Naive B cell (primary cell): ENCODE measurements around the gene KCNJ9. TPM values are rescaled to one million over a fixed set of nuclear protein-coding genes. Genes with fewer than 3 reads are reported as not detected.
"Not testable (repeated sequence)": the region's sequence is repeated elsewhere in the genome, so short reads cannot be mapped to it uniquely, and the experiment has no call there.

Source experiments
- ATAC-seq, 2 donors: fragments of 150-1000 bp; cut with Tn5 transposase; 2 replicates each; pipeline ENCODE4 v1.10.0; 2021; ENCODE audit warnings: low read depth in 2 of 2, mild to moderate bottlenecking in 2 of 2, moderate library complexity in 2 of 2
- DNase-seq: peaks from one replicate; pipeline ENCODE4 v3.0.0; 2022
- H3K27ac Mint-ChIP-seq, 6 donors: one replicate each; pipeline ENCODE4 v1.8.0; 2020 to 2022; ENCODE audit warnings: mild to moderate bottlenecking in 6 of 6, mixed read lengths in 6 of 6, moderate library complexity in 5 of 6, inconsistent platforms in 2 of 6
- H3K27me3 Mint-ChIP-seq, 3 donors: one replicate each; pipeline ENCODE4 v1.8.0; 2021 to 2022; ENCODE audit warnings: mixed read lengths in 3 of 3, mild to moderate bottlenecking in 1 of 3
- H3K36me3 Mint-ChIP-seq, 2 donors: one replicate each; pipeline ENCODE4 v1.8.0; 2020 to 2022; ENCODE audit warnings: mixed read lengths in 2 of 2, inconsistent platforms in 1 of 2, mild to moderate bottlenecking in 1 of 2
- H3K4me1 Mint-ChIP-seq, 3 donors: one replicate each; pipeline ENCODE4 v1.8.0; 2020 to 2022; ENCODE audit warnings: mixed read lengths in 3 of 3, inconsistent platforms in 1 of 3, mild to moderate bottlenecking in 1 of 3, moderate library complexity in 1 of 3
- H3K4me3 Mint-ChIP-seq, 8 donors: one replicate each; pipeline ENCODE4 v1.8.0; 2020 to 2022; ENCODE audit warnings: mild to moderate bottlenecking in 8 of 8, mixed read lengths in 8 of 8, moderate library complexity in 8 of 8, inconsistent platforms in 2 of 8
- H3K9me3 Mint-ChIP-seq, 7 donors: one replicate each; pipeline ENCODE4 v1.8.0; 2020 to 2022; ENCODE audit warnings: mixed read lengths in 7 of 7, mild to moderate bottlenecking in 5 of 7, inconsistent platforms in 2 of 7, moderate library complexity in 1 of 7
- polyA plus RNA-seq, 6 donors: library from polyadenylated mRNA; unstranded; fragments of 300-500 nt; fragmentation: Illumina TruSeq; gene quantifications; one replicate each; pipeline ENCODE4 v1.2.3, GENCODE V29; 2021; ENCODE audit warnings: low read depth in 6 of 6

Gene KCNJ9
- polyA plus RNA-seq, 6 donors from 2014 or later, result 0.08 TPM; not detected in 5

DNA sequence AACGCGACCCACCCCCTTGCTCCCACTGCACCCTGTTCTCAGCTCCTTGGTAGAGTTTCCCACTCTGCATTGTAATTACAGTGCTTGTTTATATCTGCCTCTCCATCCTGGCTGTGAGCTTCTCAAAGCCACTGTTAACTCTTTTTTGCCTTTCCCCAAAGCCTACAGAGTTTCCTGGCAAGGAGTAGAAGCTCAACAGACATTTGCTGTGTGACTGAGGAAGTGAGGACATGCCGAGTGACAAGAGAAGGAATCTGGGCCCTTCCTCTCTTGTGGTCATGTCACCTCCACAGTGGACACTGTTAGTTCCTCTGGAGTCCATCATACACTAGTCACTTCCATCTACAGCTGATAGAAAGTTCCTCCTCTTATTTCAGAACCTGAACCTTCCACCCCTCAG is 23.1 kb downstream of the KCNJ9 start:
- Mint-ChIP-seq H3K9me3 (peaks cover 0 to 1% (median 0%) of the 10 kb centered on the region in 7 donors), H3K27me3 (peaks cover 5 to 23% (median 22%) of the 10 kb centered on the region in 3 donors), H3K36me3 (no peaks in the 10 kb centered on the region), H3K27ac (peak overlapping the region in 1 of 6 donors; percentile 52), H3K4me1 (peaks cover 16 to 20% (median 19%) of the 10 kb centered on the region in 3 donors), H3K4me3 (no peak overlapping the region)
- no peak for ATAC-seq
- DNase-seq, result no peak

DNA sequence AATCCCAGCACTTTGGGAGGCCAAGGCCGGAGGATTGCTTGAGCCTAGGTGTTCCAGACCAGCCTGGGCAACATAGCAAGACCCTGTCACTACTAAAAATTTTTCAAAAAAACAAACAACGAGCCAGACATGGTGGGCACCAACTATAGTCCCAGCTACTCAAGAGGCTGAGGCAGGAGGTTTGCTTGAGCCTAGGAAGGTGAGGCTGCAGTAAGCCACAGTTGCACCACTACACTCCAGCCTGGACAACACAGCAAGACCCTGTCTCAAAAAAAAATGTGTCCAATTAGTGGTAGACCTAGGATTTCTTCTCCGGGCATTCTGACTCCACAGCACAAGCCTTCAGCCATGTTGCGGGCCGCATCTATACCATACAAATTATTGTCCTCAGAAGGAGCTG is 23.8 kb downstream of the KCNJ9 start:
- Mint-ChIP-seq H3K27me3 (peaks cover 5 to 25% (median 23%) of the 10 kb centered on the region in 3 donors), H3K4me3 (no peak overlapping the region), H3K27ac (no peak overlapping the region), H3K36me3 (no peaks in the 10 kb centered on the region), H3K4me1 (peaks cover 12 to 16% (median 14%) of the 10 kb centered on the region in 3 donors), H3K9me3 (peaks cover 0 to 1% (median 0%) of the 10 kb centered on the region in 7 donors)
- DNase-seq, result no peak
- no peak for ATAC-seq

DNA sequence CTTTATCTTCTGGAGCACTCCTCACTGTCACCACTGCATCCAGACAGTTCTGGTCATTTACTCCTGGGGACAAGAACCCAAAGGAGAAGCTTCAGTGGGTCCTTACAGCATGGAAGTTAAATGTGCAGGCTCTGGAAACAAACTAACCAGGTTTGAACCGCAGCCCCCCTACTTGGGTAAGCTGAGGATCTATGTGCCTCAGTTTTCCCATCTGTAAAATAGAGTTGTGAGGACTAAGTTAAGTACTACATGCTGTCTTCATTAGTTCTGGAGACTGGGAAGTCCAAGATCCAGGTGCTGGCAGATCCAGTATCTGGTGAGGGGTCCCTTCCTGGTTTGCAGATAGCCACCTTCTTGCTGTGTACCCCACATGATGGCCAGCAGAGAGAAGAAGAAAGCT is 26.2 kb downstream of the KCNJ9 start:
- peaks cover 8 to 32% (median 30%) of the 10 kb centered on the region in 3 donors for H3K27me3 Mint-ChIP-seq
- H3K4me3 Mint-ChIP-seq, result no peak overlapping the region
- H3K27ac Mint-ChIP-seq, result peak overlapping the region in 2 of 6 donors; percentile 15 to 56
- ATAC-seq, result no peak
- H3K36me3 Mint-ChIP-seq, result no peaks in the 10 kb centered on the region
- peaks cover 0 to 4% (median 0%) of the 10 kb centered on the region in 3 donors for H3K4me1 Mint-ChIP-seq
- peaks cover 0 to 1% (median 0%) of the 10 kb centered on the region in 7 donors for H3K9me3 Mint-ChIP-seq
- no peak for DNase-seq

DNA sequence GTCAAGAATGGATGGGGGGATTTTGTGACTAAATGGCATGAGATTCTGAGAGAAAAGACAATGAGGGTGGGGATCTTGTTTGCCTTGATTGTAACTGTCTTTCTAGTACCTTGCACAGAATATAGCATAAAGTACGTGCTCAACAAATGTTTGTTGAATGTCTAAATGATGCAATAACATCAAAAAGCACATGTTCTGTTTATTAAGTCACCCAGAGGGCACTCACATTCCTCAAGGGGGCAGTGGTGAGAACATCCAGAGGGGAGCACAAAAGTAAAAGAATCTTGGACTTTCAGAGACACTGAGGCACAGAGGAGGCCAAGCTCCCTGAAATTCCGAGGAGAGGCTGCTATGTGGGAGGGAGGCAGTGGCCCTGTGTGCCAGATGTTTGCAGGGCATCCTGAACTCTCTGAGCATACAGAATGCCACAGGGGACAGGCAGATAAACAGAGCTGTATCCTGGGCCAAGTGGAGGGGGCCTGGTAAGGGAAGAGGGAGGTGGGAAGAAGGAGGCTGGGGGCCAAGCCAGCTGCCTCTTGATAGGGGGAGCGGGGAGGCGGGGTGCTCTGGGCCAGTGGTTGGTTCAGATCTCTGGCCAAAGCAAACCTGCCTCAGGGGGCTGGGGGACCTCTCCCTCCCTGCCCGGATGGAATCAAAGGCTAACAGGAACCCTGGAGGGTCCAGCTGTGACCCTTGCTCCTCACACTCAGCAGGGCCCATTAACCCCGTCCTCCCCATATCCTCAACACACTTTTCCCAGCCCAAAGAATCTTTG is 27.7 kb downstream of the KCNJ9 start:
- Mint-ChIP-seq H3K27ac (peak overlapping the region in 1 of 6 donors; percentile 64), H3K27me3 (peaks cover 15 to 41% (median 35%) of the 10 kb centered on the region in 3 donors), H3K4me3 (no peak overlapping the region), H3K36me3 (no peaks in the 10 kb centered on the region), H3K9me3 (peaks cover 0 to 1% (median 0%) of the 10 kb centered on the region in 7 donors), H3K4me1 (peaks cover 0 to 4% (median 0%) of the 10 kb centered on the region in 3 donors)
- no peak for DNase-seq
- ATAC-seq, result peak; percentile 43 to 54

DNA sequence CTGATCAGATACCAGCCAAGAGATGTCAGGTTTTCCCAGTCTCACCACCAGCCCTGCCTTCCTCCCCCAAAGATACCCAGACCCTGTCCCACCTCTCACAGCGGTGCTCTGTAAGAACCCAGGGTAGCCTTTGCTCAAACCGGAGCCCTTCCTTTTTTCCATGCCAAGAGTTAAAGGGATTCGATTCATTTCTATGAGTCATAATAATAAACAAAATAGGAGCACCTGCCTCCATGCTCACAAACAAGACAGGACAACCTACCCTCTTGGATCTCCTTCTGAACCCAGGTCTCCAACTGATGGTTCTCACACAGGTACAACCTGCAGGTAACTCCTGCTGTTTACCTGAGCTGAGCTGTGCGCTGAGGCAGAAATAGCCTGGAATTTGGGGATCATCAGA is 28.3 kb downstream of the KCNJ9 start:
- Mint-ChIP-seq H3K4me3 (no peak overlapping the region), H3K27me3 (peaks cover 15 to 45% (median 35%) of the 10 kb centered on the region in 3 donors), H3K4me1 (peaks cover 0 to 4% (median 0%) of the 10 kb centered on the region in 3 donors), H3K27ac (no peak overlapping the region), H3K36me3 (no peaks in the 10 kb centered on the region), H3K9me3 (peaks cover 0 to 1% (median 0%) of the 10 kb centered on the region in 7 donors)
- ATAC-seq (no peak), DNase-seq (no peak)

DNA sequence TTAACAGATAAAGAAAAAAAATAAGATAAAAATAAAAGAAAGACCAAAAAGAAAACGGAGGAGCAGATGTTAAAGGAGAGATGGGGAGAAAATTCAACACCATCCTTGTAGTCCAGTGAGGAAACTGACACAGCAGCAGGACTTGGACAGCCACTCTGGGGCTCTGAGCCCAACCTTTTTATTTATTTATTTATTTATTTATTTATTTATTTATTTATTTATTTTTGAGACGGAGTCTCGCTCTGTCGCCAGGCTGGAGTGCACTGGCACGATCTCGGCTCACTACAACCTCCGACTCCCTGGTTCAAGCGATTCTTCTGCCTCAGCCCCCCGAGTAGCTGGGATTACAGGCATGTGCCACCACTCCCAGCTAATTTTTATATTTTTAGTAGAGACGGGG is 30.1 kb downstream of the KCNJ9 start:
- DNase-seq, ATAC-seq, H3K36me3 Mint-ChIP-seq, H3K9me3 Mint-ChIP-seq, H3K4me1 Mint-ChIP-seq, H3K27ac Mint-ChIP-seq, H3K4me3 Mint-ChIP-seq: not testable (repeated sequence)
- peaks cover 15 to 60% (median 49%) of the 10 kb centered on the region in 3 donors for H3K27me3 Mint-ChIP-seq

DNA sequence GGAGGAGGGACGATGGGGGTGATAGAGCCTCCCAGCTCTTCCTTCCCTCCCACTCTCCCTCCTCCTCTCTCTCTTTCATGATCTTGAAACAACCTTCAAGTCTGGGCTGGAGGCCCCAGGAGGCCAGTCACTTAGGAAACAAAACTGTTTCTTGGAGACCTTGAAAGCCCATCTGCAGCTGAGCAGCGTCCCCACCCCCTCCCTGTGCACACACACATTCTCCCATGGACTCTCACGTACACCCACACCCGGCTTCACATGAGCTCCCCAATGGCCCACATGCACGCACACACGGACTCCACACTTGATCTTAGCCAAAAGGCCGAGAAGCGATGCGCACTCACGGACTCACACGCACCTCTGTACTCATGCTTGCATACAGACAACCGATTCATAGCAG is 31.0 kb downstream of the KCNJ9 start:
- Mint-ChIP-seq H3K4me1 (peaks cover 0 to 4% (median 0%) of the 10 kb centered on the region in 3 donors), H3K36me3 (no peaks in the 10 kb centered on the region), H3K4me3 (no peak overlapping the region), H3K27ac (no peak overlapping the region), H3K9me3 (peaks cover 0 to 1% (median 0%) of the 10 kb centered on the region in 7 donors), H3K27me3 (peaks cover 21 to 57% (median 47%) of the 10 kb centered on the region in 3 donors)
- ATAC-seq (no peak), DNase-seq (no peak)

DNA sequence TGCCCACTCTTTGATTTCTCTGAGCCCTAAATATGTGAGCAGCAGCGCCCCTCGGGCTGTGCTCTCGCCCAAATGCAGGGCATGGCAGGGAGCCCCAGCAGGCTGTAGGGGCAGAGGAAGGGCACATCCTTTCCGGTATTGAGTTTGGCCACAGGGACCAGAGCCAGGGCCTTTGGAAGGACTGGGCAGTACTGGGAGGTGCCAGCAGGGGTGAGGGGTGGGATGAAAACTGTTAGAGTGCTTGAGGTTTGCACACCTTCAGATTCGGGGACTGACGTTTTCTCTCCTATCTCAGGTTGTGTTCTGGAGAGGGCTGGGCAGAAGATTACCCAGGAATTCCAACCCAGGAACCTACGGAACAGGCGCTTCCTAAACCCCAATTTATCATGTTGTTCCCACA is 32.1 kb downstream of the KCNJ9 start:
- Mint-ChIP-seq H3K27ac (no peak overlapping the region), H3K36me3 (no peaks in the 10 kb centered on the region), H3K4me1 (peaks cover 0 to 4% (median 0%) of the 10 kb centered on the region in 3 donors), H3K9me3 (peaks cover 0 to 1% (median 0%) of the 10 kb centered on the region in 7 donors), H3K4me3 (no peak overlapping the region), H3K27me3 (peaks cover 21 to 61% (median 51%) of the 10 kb centered on the region in 3 donors)
- DNase-seq, result no peak
- ATAC-seq, result no peak

DNA sequence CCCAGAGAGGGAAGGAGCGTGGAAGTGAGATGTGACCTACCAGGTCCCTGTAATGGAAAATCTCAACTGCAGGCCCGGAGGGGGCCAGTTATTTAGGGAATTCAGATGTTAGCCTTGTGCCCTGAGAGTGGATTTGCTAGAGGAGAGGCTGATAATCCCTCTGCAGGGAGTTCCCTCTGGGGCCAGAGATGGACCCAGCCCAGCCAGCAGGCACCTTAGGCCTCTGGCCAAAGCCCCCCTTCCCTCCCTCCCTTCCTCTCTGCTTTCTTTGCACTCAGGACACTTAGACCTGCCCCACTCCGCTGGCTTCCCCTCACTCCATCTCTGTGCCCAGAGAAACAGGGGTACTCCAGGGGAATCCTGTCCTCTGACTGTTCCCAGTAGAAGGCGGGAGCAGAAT is 32.7 kb downstream of the KCNJ9 start:
- H3K4me1 Mint-ChIP-seq, result peaks cover 0 to under 1% (median 0%) of the 10 kb centered on the region in 3 donors
- ATAC-seq, result no peak
- no peaks in the 10 kb centered on the region for H3K9me3 Mint-ChIP-seq
- H3K36me3 Mint-ChIP-seq, result no peaks in the 10 kb centered on the region
- DNase-seq, result no peak
- H3K27me3 Mint-ChIP-seq, result peaks cover 16 to 58% (median 49%) of the 10 kb centered on the region in 3 donors
- H3K27ac Mint-ChIP-seq, result peak overlapping the region in 1 of 6 donors; percentile 12
- H3K4me3 Mint-ChIP-seq, result no peak overlapping the region

DNA sequence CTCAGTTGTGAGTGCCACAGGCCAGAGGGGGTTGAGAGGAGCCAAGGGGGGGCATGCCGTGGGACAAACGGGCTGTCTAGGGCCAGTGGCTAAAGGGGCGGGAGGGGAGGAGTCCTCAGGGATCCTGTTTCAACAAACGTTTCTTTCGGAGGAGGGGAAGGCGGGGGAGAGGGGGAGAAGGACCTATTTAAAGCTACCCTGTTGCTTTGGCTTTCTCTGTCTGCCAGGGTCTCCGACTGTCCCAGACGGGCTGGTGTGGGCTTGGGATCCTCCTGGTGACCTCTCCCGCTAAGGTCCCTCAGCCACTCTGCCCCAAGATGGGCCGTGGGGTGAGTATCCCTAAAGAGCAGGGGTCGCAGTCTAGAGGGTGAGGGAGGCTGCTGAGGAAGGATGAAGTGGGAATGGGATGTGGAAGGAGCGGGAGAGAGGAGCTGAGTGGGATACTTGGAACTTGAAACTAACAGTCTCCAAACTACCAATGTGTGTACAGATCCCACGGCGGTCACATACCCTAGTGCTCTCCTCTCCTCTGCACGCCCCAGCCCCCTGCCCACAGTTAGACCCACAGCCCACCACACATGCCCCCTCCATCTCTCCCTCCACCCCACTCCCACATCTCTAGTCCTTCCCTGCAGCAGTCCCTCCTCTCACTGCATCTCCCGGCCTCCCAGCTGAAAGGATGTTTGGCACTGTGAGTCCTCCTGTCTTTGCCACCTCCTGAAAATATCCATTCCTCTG is 34.4 kb downstream of the KCNJ9 start, which contains the start of gene ATP1A2:
Gene ATP1A2, plus strand, starts transcription at position 215 of the 738 bp plus-strand sequence. Its CDS starts 103 bp downstream, at position 318.
- ATAC-seq (no peak), DNase-seq (no peak)
- Mint-ChIP-seq H3K27me3 (peaks cover 16 to 50% (median 42%) of the 10 kb centered on the region in 3 donors), H3K36me3 (no peaks in the 10 kb centered on the region), H3K27ac (peak within 1 kb of the TSS in 1 of 6 donors; percentile 32), H3K9me3 (no peaks in the 10 kb centered on the region), H3K4me1 (no peaks in the 10 kb centered on the region), H3K4me3 (peak within 1 kb of the TSS in 1 of 8 donors; percentile 29)

DNA sequence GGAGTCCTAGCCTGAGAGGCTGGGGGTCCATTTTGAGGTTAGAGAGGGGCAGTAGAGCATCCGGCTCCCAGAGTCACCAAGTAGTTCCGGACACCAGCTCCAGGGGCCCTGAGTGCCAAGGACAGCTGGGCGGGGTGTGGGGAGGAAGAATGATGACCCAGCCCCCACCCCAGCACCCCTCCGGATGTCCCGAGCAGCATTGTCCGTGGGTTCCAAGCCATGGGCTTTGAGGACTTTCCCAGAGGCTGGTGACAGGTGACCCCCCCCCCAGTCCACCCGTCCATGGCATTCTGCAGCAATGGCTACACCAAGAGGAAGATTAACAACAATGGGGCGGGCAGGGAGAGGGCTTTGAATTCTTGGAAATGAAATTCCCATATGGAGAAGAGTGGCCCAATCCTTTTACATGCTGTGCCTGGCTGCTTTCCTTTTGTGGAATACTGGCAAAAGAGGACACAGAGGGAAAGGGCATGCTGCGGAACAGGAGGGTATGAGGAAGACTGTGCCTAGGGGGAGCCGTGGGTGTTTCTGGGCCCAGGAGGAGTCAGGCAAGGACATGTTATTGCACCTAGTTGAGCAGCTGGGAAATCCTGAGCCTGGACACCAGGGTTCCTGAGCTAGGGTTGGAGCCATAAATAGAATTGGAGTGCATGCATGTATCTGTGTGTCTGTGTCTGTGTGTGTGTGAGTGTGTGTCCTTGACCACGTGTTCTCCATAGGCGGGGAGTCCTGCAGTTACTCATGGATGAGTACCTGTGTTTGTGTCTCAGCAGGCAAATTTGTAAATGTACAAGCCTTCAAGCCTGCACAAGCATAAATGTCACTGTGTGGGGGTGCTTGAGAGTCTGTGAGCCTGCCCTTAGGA is 35.2 kb downstream of the KCNJ9 start:
- DNase-seq, result no peak
- no peak overlapping the region for H3K27ac Mint-ChIP-seq
- H3K4me3 Mint-ChIP-seq, result no peak overlapping the region
- peaks cover 16 to 49% (median 44%) of the 10 kb centered on the region in 3 donors for H3K27me3 Mint-ChIP-seq
- no peaks in the 10 kb centered on the region for H3K36me3 Mint-ChIP-seq
- H3K9me3 Mint-ChIP-seq, result no peaks in the 10 kb centered on the region
- ATAC-seq, result no peak
- H3K4me1 Mint-ChIP-seq, result no peaks in the 10 kb centered on the region

DNA sequence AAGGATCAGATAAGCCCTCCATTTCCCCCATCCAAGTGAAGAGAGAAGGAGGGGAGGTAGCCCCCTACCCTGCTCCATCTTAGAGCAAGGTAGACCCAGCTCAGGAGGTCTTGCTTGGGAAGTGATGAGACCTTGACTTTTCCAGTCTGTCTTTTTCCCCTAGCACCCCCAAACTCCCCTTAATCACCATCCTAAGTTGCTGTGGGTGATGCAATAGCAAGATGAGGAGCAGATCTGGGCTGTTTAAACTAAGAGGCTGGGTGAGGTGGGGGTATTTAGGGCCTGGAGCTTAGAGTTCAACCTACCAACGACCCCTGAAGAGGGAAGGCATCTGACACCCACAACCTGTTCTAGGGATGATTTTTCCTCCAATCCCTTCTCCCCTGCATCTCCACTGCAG is 36.0 kb downstream of the KCNJ9 start:
- Mint-ChIP-seq H3K4me3 (no peak overlapping the region), H3K27ac (no peak overlapping the region), H3K27me3 (peaks cover 15 to 48% (median 44%) of the 10 kb centered on the region in 3 donors), H3K36me3 (no peaks in the 10 kb centered on the region), H3K4me1 (no peaks in the 10 kb centered on the region), H3K9me3 (no peaks in the 10 kb centered on the region)
- no peak for DNase-seq
- no peak for ATAC-seq

DNA sequence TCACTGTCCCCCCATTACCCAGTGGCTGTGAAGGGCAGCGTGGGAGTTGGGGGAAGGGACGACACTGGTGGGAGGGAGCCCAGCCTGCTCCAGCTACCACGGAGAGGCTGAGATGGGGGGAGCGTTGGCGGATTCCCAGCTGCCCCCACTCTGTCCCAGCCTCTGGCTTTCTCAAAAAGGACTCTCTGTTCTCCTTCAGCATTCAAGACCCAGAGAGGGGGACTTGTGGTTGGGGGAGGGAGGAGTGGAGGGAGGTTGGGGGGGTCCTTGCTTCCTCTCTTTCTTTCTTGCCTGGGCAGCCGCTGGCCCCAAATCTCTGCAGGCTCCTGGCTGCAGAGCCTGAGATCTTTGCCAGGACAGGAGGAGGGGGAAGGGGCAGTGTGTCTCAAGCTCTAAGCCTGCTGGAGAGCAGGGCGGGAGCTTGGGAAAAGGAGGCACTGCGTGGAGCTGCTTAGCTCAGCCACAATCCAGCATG is 36.4 kb downstream of the KCNJ9 start:
- Mint-ChIP-seq H3K27me3 (peaks cover 11 to 43% (median 43%) of the 10 kb centered on the region in 3 donors), H3K9me3 (no peaks in the 10 kb centered on the region), H3K27ac (no peak overlapping the region), H3K4me1 (no peaks in the 10 kb centered on the region), H3K36me3 (no peaks in the 10 kb centered on the region), H3K4me3 (no peak overlapping the region)
- DNase-seq (no peak), ATAC-seq (no peak)
